Activated CD4-positive, alpha-beta T cell treated with anti-CD3 and anti-CD28 coated beads for 36 hours (primary cell): Measurements from ENCODE around the gene ELAC2. TPM values are rescaled to one million over a fixed set of nuclear protein-coding genes. Genes with fewer than 3 reads are reported as not detected.
"Not testable (repeated sequence)": the region's sequence is repeated elsewhere in the genome, so short reads cannot be mapped to it uniquely, and the experiment has no call there.

ENCODE experiments used
- ATAC-seq: fragments of 200-7000 bp; cut with Tn5 transposase; one replicate; pipeline ENCODE4 v1.10.0; 2021; ENCODE audit warnings: mild to moderate bottlenecking, moderate library complexity
- CTCF ChIA-PET: fragments of 350-600 bp; sonication (Branson Sonifier 250); formaldehyde crosslinking; loops from one replicate; lab custom pipeline; 2021; ENCODE audit warnings: antibody characterized with exemption; lab: Charles Lee
- POLR2A ChIA-PET: fragments of 350-600 bp; sonication (Branson Sonifier 250); formaldehyde crosslinking; loops from one replicate; lab custom pipeline; 2021; ENCODE audit warnings: antibody characterized with exemption, inconsistent platforms; lab: Charles Lee
- DNase-seq: peaks from one replicate; pipeline ENCODE4 v3.0.0-alpha.2; 2020
- H3K27ac Mint-ChIP-seq: one replicate; pipeline ENCODE4 v1.8.0; 2021; ENCODE audit warnings: mixed read lengths
- H3K27me3 Mint-ChIP-seq: one replicate; pipeline ENCODE4 v1.8.0; 2021; ENCODE audit warnings: mixed read lengths
- H3K36me3 Mint-ChIP-seq: one replicate; pipeline ENCODE4 v1.8.0; 2021; ENCODE audit warnings: low read depth, mixed read lengths
- H3K4me1 Mint-ChIP-seq: one replicate; pipeline ENCODE4 v1.8.0; 2021; ENCODE audit warnings: mixed read lengths
- H3K4me3 Mint-ChIP-seq: one replicate; pipeline ENCODE4 v1.8.0; 2021; ENCODE audit warnings: mild to moderate bottlenecking, moderate library complexity, mixed read lengths
- H3K9me3 Mint-ChIP-seq: one replicate; pipeline ENCODE4 v1.8.0; 2021; ENCODE audit warnings: low read depth, mixed read lengths
- intact Hi-C, 2 experiments: fragments of 100-400 bp; cut with DNase I in 1 of 2; cut with micrococcal nuclease in 1 of 2; formaldehyde crosslinking; loops; one replicate each; pipeline versions ENCODE4 v1.14.2 to v1.15.1; 2022 to 2024; cut with DNase I, micrococcal nuclease
- total RNA-seq, 2 experiments: library from RNA; stranded (reverse); gene quantifications; one replicate each; pipeline ENCODE4 v1.2.3, GENCODE V29; 2021

Gene ELAC2
- total RNA-seq, 2 experiments from 2014 or later, result 67.4 to 96.6 TPM

DNA sequence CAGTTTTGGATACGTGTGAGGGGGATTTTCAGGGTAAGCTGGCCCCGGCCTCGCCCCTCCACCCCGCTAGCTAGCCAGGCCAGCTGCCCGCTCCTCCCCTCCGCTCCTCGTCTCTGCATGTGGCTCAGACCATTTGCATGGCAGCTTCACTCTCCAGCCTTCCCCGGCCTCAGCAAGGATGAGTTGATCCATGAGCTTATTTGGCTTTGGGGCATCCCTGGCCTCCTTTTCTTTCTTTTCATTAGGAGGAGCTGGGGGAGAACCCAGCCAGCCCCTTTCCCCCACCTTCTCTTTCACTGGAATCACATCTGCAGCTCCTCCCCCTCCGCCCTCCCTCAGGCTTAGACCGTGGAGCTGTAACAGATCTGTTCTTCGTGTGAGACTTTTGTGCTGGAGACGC is 30.7 kb downstream of the ELAC2 start:
- Mint-ChIP-seq H3K27ac (no peak overlapping the region), H3K4me1 (no peaks in the 10 kb centered on the region), H3K9me3 (no peaks in the 10 kb centered on the region), H3K27me3 (peaks cover 3% of the 10 kb centered on the region), H3K36me3 (peaks cover 31% of the 10 kb centered on the region), H3K4me3 (no peak overlapping the region)
- intact Hi-C loops, result no loop called here
- ChIA-PET POLR2A (no interaction called here), CTCF (interaction anchor here (0.6 to 0.7 kb wide), 2 partner anchors 36 to 130 kb away, joined by 3 read pairs; no protein-coding TSS in a partner anchor)
- ATAC-seq, result no peak
- DNase-seq, result no peak

DNA sequence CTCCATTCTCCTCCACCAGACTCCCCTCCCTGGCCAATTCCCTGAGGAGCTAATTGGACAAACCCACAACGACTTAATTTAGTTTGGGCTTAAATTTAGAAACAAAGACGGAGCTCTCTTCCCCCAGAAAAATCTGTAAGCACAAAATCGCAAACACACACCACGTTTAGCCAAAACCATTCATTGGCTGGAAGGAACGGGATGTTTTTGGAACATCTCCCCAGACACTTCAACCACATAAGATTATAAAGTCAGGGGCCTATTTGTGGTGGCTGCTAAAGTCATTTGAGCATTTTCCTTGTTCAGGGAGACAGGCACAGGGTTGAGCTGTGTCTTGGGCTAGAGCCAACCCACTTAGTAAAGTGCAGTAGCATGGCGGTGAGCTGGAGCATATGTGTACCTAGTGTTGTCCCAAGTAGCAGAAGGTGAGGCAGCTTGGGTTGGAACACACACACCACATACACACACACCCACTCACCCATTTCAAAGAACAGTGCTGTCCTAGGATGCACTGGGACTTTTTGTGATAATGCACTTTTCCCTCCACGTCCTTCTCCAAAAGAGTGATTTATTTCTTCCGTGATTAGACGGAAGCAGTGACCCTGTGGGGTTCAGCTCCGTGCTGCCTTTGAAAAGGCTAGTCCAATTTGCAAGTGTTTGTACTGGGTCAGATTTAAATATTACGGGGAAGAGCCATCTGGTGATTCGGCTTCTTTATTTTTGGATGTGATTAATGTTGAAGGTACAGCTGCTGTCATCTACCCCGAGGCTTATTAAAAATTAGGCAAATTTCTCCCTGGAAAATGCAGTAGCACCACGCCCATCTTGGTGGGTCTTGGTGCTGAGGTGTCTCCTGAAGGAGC is 32.2 kb downstream of the ELAC2 start:
- Mint-ChIP-seq H3K9me3 (no peaks in the 10 kb centered on the region), H3K4me3 (no peak overlapping the region), H3K27me3 (peaks cover 3% of the 10 kb centered on the region), H3K27ac (no peak overlapping the region), H3K36me3 (peaks cover 17% of the 10 kb centered on the region), H3K4me1 (no peaks in the 10 kb centered on the region)
- intact Hi-C loops, result no loop called here
- POLR2A ChIA-PET, result no interaction called here
- ATAC-seq, result no peak
- DNase-seq, result no peak
- CTCF ChIA-PET, result interaction anchor here (0.6 kb wide), 2 partner anchors 436 to 787 kb away, joined by 3 read pairs; no protein-coding TSS in a partner anchor

DNA sequence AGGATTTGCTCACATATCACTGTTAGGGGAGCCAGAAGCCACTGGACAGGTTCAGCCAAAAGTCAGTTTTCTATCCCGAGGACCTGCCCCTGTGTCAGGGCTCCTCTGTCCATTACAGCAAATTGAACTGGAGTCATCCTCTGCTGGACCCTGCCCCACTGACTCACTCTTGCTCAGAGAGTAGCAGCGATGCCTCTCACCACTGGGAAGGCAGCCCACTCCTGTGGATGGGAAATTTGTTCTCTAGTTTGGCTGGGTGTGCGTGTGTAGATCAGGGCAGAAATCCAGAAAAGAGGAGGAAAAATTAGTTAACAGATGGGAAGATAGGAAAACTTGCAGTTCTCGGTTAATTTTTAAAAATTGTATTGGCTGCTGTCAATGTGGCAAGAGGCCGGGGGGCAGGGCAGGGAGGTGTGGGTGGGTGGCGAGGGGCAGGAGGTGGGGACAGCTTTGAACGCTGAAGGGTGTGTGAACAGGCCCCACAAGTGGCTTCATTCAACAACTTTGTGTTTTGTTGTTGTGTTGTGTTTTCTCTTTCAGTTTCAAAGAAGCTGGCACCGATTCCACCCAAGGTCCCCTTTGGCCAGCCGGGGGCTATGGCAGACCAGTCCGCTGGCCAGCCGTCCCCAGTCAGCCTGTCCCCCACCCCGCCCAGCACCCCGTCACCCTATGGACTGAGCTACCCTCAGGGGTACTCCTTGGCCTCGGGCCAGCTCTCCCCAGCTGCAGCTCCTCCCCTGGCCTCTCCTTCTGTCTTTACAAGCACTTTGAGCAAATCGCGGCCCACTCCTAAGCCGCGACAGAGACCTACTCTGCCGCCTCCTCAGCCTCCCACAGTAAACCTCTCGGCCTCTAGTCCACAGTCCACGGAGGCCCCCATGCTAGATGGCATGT is 33.6 kb downstream of the ELAC2 start:
- DNase-seq (no peak), ATAC-seq (no peak)
- Mint-ChIP-seq H3K4me3 (no peak overlapping the region), H3K27me3 (peaks cover 3% of the 10 kb centered on the region), H3K9me3 (no peaks in the 10 kb centered on the region), H3K36me3 (peaks cover 4% of the 10 kb centered on the region), H3K27ac (no peak overlapping the region), H3K4me1 (no peaks in the 10 kb centered on the region)
- intact Hi-C loops, result no loop called here
- CTCF ChIA-PET, result no interaction called here
- POLR2A ChIA-PET, result no interaction called here

DNA sequence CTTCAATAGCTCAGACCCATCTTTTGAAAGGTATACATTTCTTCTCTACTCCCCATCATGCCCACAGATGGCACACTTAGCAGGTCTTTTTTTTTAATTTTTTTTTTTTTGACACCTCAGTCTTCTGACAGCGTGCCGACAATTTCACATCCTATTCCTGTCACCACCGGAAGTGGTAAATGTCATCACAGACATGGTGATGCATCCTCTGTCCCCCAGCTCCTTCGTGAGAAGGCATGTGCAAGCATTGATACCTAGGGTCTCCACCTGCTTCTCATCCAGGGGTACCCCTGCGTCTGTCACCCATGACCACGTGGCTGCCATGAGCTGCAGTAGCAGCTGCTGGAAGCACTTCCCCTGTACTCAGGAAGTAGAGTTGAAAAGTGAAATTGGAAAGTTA is 35.6 kb downstream of the ELAC2 start:
- POLR2A ChIA-PET, result no interaction called here
- CTCF ChIA-PET, result interaction anchor here (0.7 kb wide), 1 partner anchor 20 kb away, joined by 3 read pairs; no protein-coding TSS in a partner anchor
- Mint-ChIP-seq H3K27me3 (peaks cover 11% of the 10 kb centered on the region), H3K36me3 (no peaks in the 10 kb centered on the region), H3K4me3 (no peak overlapping the region), H3K4me1 (no peaks in the 10 kb centered on the region), H3K27ac (no peak overlapping the region), H3K9me3 (no peaks in the 10 kb centered on the region)
- intact Hi-C loops, result no loop called here
- ATAC-seq (no peak), DNase-seq (no peak)

DNA sequence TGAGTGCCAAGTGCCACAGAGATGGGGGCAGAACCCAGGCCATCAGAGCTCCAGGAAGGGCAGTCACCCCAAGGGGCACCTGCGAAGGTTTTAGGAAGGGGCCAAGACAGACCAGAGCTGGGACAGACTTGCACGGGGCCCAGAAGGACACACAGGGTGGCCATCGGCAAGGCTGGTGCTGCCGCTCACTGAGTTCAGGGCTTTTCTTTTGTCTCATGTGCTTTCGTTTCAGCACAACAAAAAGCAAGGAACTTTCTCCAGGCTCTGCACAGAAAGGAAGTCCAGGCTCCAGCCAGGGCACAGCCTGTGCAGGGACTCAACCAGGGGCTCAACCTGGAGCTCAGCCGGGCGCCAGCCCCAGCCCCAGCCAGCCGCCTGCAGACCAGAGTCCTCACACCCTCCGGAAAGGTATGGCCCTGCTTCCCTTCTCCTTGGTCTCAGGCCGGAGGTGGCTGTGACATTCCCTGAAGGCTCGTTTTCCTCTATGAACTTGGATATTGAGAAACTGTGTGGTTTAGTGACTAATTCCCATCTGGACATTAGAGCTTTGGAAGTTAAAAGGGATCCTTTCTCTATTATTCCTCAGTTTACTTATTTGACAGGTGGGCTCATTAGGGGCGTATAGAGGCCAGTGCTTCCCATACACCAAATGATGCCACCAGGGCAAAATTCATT is 37.9 kb downstream of the ELAC2 start:
- Mint-ChIP-seq H3K27ac (no peak overlapping the region), H3K27me3 (peaks cover 16% of the 10 kb centered on the region), H3K4me1 (no peaks in the 10 kb centered on the region), H3K36me3 (no peaks in the 10 kb centered on the region), H3K9me3 (no peaks in the 10 kb centered on the region), H3K4me3 (no peak overlapping the region)
- intact Hi-C loops, result no loop called here
- no peak for ATAC-seq
- DNase-seq, result no peak
- ChIA-PET CTCF (interaction anchor here (1.0 kb wide), 1 partner anchor 50 kb away, joined by 3 read pairs; no protein-coding TSS in a partner anchor), POLR2A (interaction anchor here (0.5 kb wide), 1 partner anchor 37 kb away, joined by 3 read pairs; no protein-coding TSS in a partner anchor)

DNA sequence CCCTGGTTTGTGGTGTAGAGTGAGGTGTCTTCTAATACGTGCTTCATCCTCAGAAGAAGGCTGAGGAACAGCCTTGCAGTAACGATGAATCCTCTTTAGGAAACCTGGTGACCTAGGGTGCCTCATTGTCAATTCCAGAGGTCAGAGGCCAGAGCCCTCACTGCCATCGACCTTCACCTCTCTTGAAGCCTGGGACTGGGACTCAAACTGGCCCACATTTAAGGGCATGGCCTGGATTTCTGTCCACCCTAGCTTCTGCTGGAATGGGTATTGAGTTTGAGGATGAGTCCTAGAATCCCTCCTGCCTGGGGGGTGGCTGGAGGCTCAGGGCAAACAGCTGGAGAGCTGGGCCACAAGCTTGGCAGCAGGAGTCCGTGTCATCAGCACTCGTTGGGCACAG is 38.6 kb downstream of the ELAC2 start:
- no peak overlapping the region for H3K27ac Mint-ChIP-seq
- no peak overlapping the region for H3K4me3 Mint-ChIP-seq
- H3K4me1 Mint-ChIP-seq, result no peaks in the 10 kb centered on the region
- no peaks in the 10 kb centered on the region for H3K9me3 Mint-ChIP-seq
- intact Hi-C loops, result no loop called here
- POLR2A ChIA-PET, result no interaction called here
- CTCF ChIA-PET, result no interaction called here
- ATAC-seq (no peak), DNase-seq (no peak)
- H3K27me3 Mint-ChIP-seq, result peaks cover 20% of the 10 kb centered on the region
- H3K36me3 Mint-ChIP-seq, result no peaks in the 10 kb centered on the region

DNA sequence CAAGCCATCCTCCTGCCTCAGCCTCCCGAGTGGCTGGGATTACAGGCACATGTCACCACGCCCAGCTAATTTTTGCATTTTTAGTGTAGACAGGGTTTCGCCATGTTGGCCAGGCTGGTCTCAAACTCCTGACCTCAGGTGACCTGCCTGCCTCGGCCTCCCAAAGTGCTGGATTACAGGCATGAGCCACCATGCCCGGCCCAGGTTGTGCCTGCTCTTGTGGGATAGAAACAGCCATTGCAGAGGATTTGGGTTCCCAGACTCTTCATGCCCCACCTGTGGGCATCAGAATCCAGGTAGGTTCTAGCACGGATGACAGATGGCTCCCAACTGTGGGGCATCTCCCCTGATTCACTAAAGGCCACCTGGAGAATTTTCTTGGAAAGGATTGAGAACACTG is 39.0 kb downstream of the ELAC2 start:
- H3K27me3 Mint-ChIP-seq, result peaks cover 20% of the 10 kb centered on the region
- DNase-seq, POLR2A ChIA-PET, ATAC-seq, H3K4me1 Mint-ChIP-seq, H3K4me3 Mint-ChIP-seq, H3K27ac Mint-ChIP-seq, CTCF ChIA-PET, H3K9me3 Mint-ChIP-seq, H3K36me3 Mint-ChIP-seq, intact Hi-C loops: not testable (repeated sequence)

DNA sequence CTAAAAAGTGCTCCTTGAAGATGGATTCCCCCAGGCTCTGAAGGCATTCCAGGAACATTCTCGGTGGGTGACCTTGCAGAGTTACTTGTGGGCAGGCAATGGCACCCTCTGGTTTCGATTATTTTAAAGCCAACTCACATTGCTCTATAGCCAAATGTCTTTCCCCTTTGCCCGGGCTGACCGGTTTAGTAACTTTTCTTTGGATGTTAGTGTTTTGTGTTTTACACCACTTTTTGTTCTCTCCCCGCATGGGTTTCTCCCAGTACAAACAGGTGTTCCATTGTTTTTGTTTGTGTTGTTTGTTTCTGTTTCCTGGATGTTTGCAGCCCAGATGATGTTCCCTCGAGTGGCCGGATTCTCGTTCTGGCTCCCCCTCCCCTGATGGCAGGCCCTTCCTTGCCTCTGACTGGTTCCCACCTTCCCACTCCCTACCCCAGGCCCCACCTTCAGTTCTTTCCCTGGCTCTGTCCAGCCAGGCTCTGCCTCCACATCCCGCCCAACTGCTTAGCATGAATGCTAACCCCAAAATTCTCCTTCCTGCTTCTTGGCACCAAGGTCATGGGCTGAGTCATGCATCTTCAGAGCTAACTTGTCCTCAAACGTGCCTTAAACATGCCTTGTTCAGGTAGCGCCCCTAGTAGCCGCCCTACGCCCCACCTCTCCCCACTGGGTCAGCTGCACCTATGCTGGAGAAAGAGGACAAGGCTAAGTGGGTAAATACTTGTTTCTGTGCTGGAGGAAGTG is 40.6 kb downstream of the ELAC2 start:
- Mint-ChIP-seq H3K9me3 (no peaks in the 10 kb centered on the region), H3K27me3 (peaks cover 23% of the 10 kb centered on the region)
- POLR2A ChIA-PET, result no interaction called here

DNA sequence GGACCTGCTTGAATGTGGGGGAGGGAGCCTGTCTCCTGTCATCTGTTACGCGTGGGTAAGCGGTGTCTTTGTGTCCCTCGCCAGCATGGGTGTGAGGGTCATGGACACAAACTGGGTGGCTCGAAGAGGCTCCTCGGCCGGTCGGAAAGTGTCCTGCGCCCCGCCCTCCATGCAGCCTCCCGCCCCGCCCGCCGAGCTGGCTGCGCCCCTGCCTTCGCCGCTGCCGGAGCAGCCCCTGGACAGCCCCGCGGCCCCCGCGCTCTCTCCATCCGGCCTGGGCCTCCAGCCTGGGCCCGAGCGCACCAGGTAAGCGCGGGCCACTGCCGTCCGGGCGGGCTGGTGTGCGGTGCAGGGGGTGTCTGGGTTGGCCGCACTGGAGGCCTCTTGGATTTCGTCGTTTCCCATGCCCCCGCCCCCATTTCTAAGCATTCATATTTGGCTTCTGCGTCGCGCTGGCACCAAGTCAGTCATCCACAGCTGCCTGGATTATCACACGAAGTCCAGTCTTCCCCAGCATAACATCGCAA is 43.8 kb downstream of the ELAC2 start:
- DNase-seq, result no peak
- ChIA-PET CTCF (no interaction called here), POLR2A (no interaction called here)
- Mint-ChIP-seq H3K9me3 (no peaks in the 10 kb centered on the region), H3K27me3 (peaks cover 32% of the 10 kb centered on the region), H3K4me1 (no peaks in the 10 kb centered on the region), H3K4me3 (no peak overlapping the region), H3K36me3 (no peaks in the 10 kb centered on the region), H3K27ac (no peak overlapping the region)
- intact Hi-C loops, result no loop called here
- ATAC-seq, result no peak

More for the DNA sequence above, 40.6 kb downstream of the ELAC2 start:
- CTCF ChIA-PET, result no interaction called here
- Mint-ChIP-seq H3K4me3 (no peak overlapping the region), H3K4me1 (no peaks in the 10 kb centered on the region), H3K36me3 (no peaks in the 10 kb centered on the region), H3K27ac (no peak overlapping the region)
- ATAC-seq (no peak), DNase-seq (no peak)
- intact Hi-C loops, result no loop called here

DNA sequence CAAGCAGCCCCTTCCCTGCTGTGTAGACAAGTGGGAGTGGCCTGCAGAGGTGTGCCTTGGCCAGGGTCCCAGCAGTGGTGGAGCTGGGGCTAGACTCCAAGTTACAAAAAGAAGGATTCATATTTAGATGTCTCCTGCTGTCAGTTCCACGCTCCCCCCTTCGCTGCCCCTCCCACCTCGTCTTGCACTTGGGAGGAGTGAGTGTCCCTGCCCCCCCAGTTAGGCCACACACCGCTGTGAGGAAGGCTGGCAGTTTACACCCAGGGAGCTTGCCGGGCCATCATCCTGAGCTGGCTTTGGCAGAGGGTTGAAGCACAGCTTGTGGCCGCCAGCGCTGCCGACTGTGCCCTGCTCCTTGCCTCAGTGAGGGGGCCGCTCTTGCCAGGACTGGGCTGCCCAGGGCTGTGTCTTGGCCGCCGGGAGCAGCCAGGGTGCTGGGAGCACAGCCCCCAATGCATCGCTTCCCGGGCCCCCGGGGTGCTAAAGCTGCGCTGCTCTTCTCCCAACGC is 44.3 kb downstream of the ELAC2 start:
- DNase-seq (no peak), ATAC-seq (no peak)
- Mint-ChIP-seq H3K27ac (no peak overlapping the region), H3K36me3 (no peaks in the 10 kb centered on the region), H3K9me3 (no peaks in the 10 kb centered on the region), H3K4me1 (no peaks in the 10 kb centered on the region), H3K27me3 (peaks cover 33% of the 10 kb centered on the region), H3K4me3 (no peak overlapping the region)
- intact Hi-C loops, result no loop called here
- ChIA-PET POLR2A (no interaction called here), CTCF (no interaction called here)
